Endothelial cell (in vitro differentiated cells): ENCODE data around the gene PTPRD. TPM values are rescaled to one million over a fixed set of nuclear protein-coding genes. Genes with fewer than 3 reads are reported as not detected.

Source experiments
- DNase-seq: peaks from one replicate; pipeline ENCODE4 v3.0.0; 2021; ENCODE audit warnings: low spot score
- H3K27ac Mint-ChIP-seq: one replicate; pipeline ENCODE4 v1.8.0; 2021; ENCODE audit warnings: mixed read lengths, inconsistent platforms; ENCODE audit not compliant: unreplicated experiment
- H3K27me3 Mint-ChIP-seq: one replicate; pipeline ENCODE4 v1.8.0; 2021; ENCODE audit warnings: mild to moderate bottlenecking, moderate library complexity, mixed read lengths, inconsistent platforms; ENCODE audit not compliant: unreplicated experiment
- H3K36me3 Mint-ChIP-seq: one replicate; pipeline ENCODE4 v1.8.0; 2021; ENCODE audit warnings: mild to moderate bottlenecking, low read depth, mixed read lengths, inconsistent platforms; ENCODE audit not compliant: unreplicated experiment
- H3K4me1 Mint-ChIP-seq: one replicate; pipeline ENCODE4 v1.8.0; 2021; ENCODE audit warnings: mild to moderate bottlenecking, mixed read lengths, inconsistent platforms; ENCODE audit not compliant: unreplicated experiment
- H3K4me3 Mint-ChIP-seq: one replicate; pipeline ENCODE4 v1.8.0; 2021; ENCODE audit warnings: mild to moderate bottlenecking, mixed read lengths, inconsistent platforms; ENCODE audit not compliant: unreplicated experiment
- H3K9me3 Mint-ChIP-seq: one replicate; pipeline ENCODE4 v1.8.0; 2021; ENCODE audit warnings: mixed read lengths, inconsistent platforms; ENCODE audit not compliant: unreplicated experiment
- CTCF ChIP-seq: fragments of 200-600 bp; sonication (generic); IDR thresholded peaks from one replicate; pipeline ENCODE4 v1.5.0; 2021; ENCODE audit warnings: antibody characterized with exemption; ENCODE audit not compliant: unreplicated experiment
- total RNA-seq: library from RNA; stranded (reverse); fragmentation: NEBNext Ultra II Directional; extraction: Animal tissue kit (Norgen Biotek cat#: 25700); gene quantifications from one replicate; pipeline ENCODE4 v1.2.1, GENCODE V29; 2021; ENCODE audit not compliant: unreplicated experiment

Gene PTPRD
- total RNA-seq, 1 donor from 2014 or later, result 47.8 TPM

GRCh38 chr9:8653111-8653510 lies 1959.7 kb downstream of the PTPRD start:
- no peak for TF ChIP-seq CTCF
- no peak overlapping the region for H3K27ac Mint-ChIP-seq
- no peaks in the 10 kb centered on the region for H3K9me3 Mint-ChIP-seq
- H3K36me3 Mint-ChIP-seq, result no peaks in the 10 kb centered on the region
- no peaks in the 10 kb centered on the region for H3K27me3 Mint-ChIP-seq
- DNase-seq, result no peak
- H3K4me3 Mint-ChIP-seq, result no peak overlapping the region
- peaks cover 7% of the 10 kb centered on the region for H3K4me1 Mint-ChIP-seq

DNA sequence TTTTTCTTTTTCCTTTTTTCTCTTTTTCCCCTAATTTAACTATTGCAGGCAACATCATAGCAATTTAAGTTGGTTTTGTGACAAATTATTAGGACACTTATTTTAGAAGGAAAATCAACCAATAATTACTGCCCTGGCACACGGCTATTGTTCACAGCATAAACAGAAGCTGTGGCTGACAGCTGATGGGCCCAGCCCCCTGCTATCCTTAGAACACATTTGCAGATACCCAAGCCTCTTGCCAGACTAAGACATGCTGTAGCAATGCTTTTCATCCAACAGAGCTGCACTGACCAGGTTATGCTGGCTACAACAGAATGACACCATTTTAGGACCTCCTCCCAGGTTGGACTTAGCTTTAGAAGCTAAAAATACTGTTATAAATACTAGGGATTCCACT lies 1960.5 kb downstream of the PTPRD start:
- no peak overlapping the region for H3K27ac Mint-ChIP-seq

GRCh38 chr9:8651846-8652215 lies 1961.0 kb downstream of the PTPRD start:
- Mint-ChIP-seq H3K36me3 (no peaks in the 10 kb centered on the region), H3K9me3 (no peaks in the 10 kb centered on the region), H3K27me3 (no peaks in the 10 kb centered on the region), H3K27ac (no peak overlapping the region), H3K4me1 (peaks cover 7% of the 10 kb centered on the region), H3K4me3 (no peak overlapping the region)
- no peak for DNase-seq
- no peak for TF ChIP-seq CTCF

More for the DNA sequence above, 1960.5 kb downstream of the PTPRD start:
- H3K36me3 Mint-ChIP-seq, result no peaks in the 10 kb centered on the region
- no peaks in the 10 kb centered on the region for H3K9me3 Mint-ChIP-seq
- DNase-seq, result no peak
- H3K4me1 Mint-ChIP-seq, result peaks cover 7% of the 10 kb centered on the region
- no peak for TF ChIP-seq CTCF
- no peak overlapping the region for H3K4me3 Mint-ChIP-seq
- H3K27me3 Mint-ChIP-seq, result no peaks in the 10 kb centered on the region

GRCh38 chr9:8651070-8651845 lies 1961.5 kb downstream of the PTPRD start:
- H3K36me3 Mint-ChIP-seq, result no peaks in the 10 kb centered on the region
- H3K27ac Mint-ChIP-seq, result no peak overlapping the region
- H3K4me1 Mint-ChIP-seq, result peaks cover 7% of the 10 kb centered on the region
- TF ChIP-seq CTCF, result no peak
- H3K4me3 Mint-ChIP-seq, result no peak overlapping the region
- H3K27me3 Mint-ChIP-seq, result no peaks in the 10 kb centered on the region
- H3K9me3 Mint-ChIP-seq, result no peaks in the 10 kb centered on the region
- no peak for DNase-seq

- TF ChIP-seq CTCF, result no peak
- Mint-ChIP-seq H3K4me3 (no peak overlapping the region), H3K27me3 (no peaks in the 10 kb centered on the region), H3K36me3 (no peaks in the 10 kb centered on the region), H3K27ac (no peak overlapping the region), H3K9me3 (no peaks in the 10 kb centered on the region), H3K4me1 (peaks cover 7% of the 10 kb centered on the region)
- no peak for DNase-seq
Observed at GRCh38 chr9:8649807-8650206, 1963.0 kb downstream of the PTPRD start.
